Osteoblast (primary cell): ENCODE results near the gene JHY. TPM values are rescaled to one million over a fixed set of nuclear protein-coding genes. Genes with fewer than 3 reads are reported as not detected.

ENCODE experiments used
- DNase-seq: peaks from one replicate; pipeline ENCODE4 v3.0.0; 2011; ENCODE audit warnings: low spot score, mixed read lengths; ENCODE audit not compliant: insufficient read length; ENCODE audit errors: missing footprints
- H2AFZ ChIP-seq: 2 replicates; pipeline ENCODE4 v1.6.0; 2011; ENCODE audit warnings: mild to moderate bottlenecking, low read length
- H3K27ac ChIP-seq: 2 replicates; pipeline ENCODE4 v1.5.1; 2011; ENCODE audit warnings: mild to moderate bottlenecking, low read depth, low read length, moderate library complexity
- H3K27me3 ChIP-seq: 2 replicates; pipeline ENCODE4 v1.6.0; 2012; ENCODE audit warnings: mild to moderate bottlenecking, control low read depth, inconsistent platforms, low read length, moderate library complexity; ENCODE audit not compliant: insufficient read depth
- H3K36me3 ChIP-seq: 2 replicates; pipeline ENCODE4 v1.5.1; 2011; ENCODE audit warnings: mild to moderate bottlenecking, low read length, control low read depth, moderate library complexity; ENCODE audit not compliant: insufficient read depth
- H3K4me1 ChIP-seq: 2 replicates; pipeline ENCODE4 v1.5.1; 2011; ENCODE audit warnings: mild to moderate bottlenecking, low read length, control low read depth, moderate library complexity; ENCODE audit not compliant: insufficient read depth
- H3K4me2 ChIP-seq: 2 replicates; pipeline ENCODE4 v1.6.0; 2011; ENCODE audit warnings: mild to moderate bottlenecking, low read length; ENCODE audit not compliant: insufficient read depth
- H3K4me3 ChIP-seq: fragments of 200-600 bp; sonication (generic); 3 replicates; pipeline ENCODE4 v1.5.1; 2012; ENCODE audit warnings: mild to moderate bottlenecking, low read length, inconsistent platforms; ENCODE audit not compliant: insufficient read depth
- H3K79me2 ChIP-seq: 2 replicates; pipeline ENCODE4 v1.6.0; 2012; ENCODE audit warnings: mild to moderate bottlenecking, low read length, control low read depth, inconsistent platforms; ENCODE audit not compliant: insufficient read depth
- H3K9me3 ChIP-seq: 2 replicates; pipeline ENCODE4 v1.5.1; 2011; ENCODE audit warnings: low read depth, low read length, control low read depth
- H4K20me1 ChIP-seq: 2 replicates; pipeline ENCODE4 v1.6.0; 2012; ENCODE audit warnings: mild to moderate bottlenecking, low read length, control low read depth; ENCODE audit not compliant: insufficient read depth
- CTCF ChIP-seq: IDR thresholded peaks from 2 replicates; pipeline ENCODE4 v1.5.1; 2011; ENCODE audit warnings: mild to moderate bottlenecking, low read depth, low read length, moderate library complexity; ENCODE audit errors: extremely low read depth
- small RNA-seq: library from RNA; depleted of rRNA; stranded (forward); fragments of <200 nt; gene quantifications from one replicate; pipeline ENCODE3, GENCODE V24; 2012
- total RNA-seq: library from RNA; depleted of rRNA; stranded (reverse); fragments of >200 nt; gene quantifications from 2 replicates; pipeline ENCODE4 v1.2.3, GENCODE V29; 2012

Gene JHY
- total RNA-seq, 1 donor, result 12.7 TPM

GRCh38 chr11:123006860-123007542 lies 124.4 kb downstream of the JHY start:
- Histone ChIP-seq H3K36me3 (no peaks in the 10 kb centered on the region), H3K9me3 (no peaks in the 10 kb centered on the region), H2AFZ (no peak overlapping the region), H3K4me1 (no peaks in the 10 kb centered on the region), H3K27ac (no peak overlapping the region), H3K4me3 (no peak overlapping the region), H3K4me2 (no peak overlapping the region), H4K20me1 (no peaks in the 10 kb centered on the region), H3K79me2 (no peaks in the 10 kb centered on the region), H3K27me3 (peaks cover 16% of the 10 kb centered on the region)
- no peak for TF ChIP-seq CTCF
- peak; percentile 69 for DNase-seq

Small RNA genes within 50 kb of the gene (small RNA-seq; reads per million reads assigned to genes)
- not detected for gene RNU4-23P

Other genes starting within 250 kb of the JHY start
- gene UBASH3B, start 227.0 kb upstream of the JHY start, total RNA-seq, result 9.1 and 21.4 TPM in 2 replicates
- gene CRTAM, start 44.3 kb upstream of the JHY start, total RNA-seq, result 0.59 and 1.1 TPM in 2 replicates
- gene BSX, start 99.1 kb downstream of the JHY start, total RNA-seq, result not detected in 2 replicates
- gene HSPA8, start 179.4 kb downstream of the JHY start, total RNA-seq, result 2,226 and 2,227 TPM in 2 replicates